ENCODE data around the gene STK40.

The STK40 gene

GRCh38 chr1:36369061-36369861 lies 16.5 kb downstream of the STK40 start:
- DNase-seq: peak; percentile 31

- DNase-seq: no peak
These were observed 17.9 kb downstream of the STK40 start for GRCh38 chr1:36367798-36368197.

- no peak for DNase-seq
These were observed 18.7 kb downstream of the STK40 start for GRCh38 chr1:36367066-36367465.

GRCh38 chr1:36366091-36366661 lies 19.5 kb downstream of the STK40 start:
- DNase-seq: no peak

GRCh38 chr1:36365381-36365780 lies 20.3 kb downstream of the STK40 start:
- DNase-seq: no peak

- no peak for DNase-seq
These were observed 25.7 kb downstream of the STK40 start for GRCh38 chr1:36359911-36360550.

- DNase-seq: no peak
These were observed 26.3 kb downstream of the STK40 start for GRCh38 chr1:36359383-36359782.

GRCh38 chr1:36358514-36359084 lies 27.1 kb downstream of the STK40 start:
- DNase-seq: no peak

- DNase-seq: no peak
These were observed 29.9 kb downstream of the STK40 start for GRCh38 chr1:36355811-36356210.

- DNase-seq: no peak
These were observed 31.2 kb downstream of the STK40 start for GRCh38 chr1:36354486-36354885.

GRCh38 chr1:36352910-36353878 lies 32.5 kb downstream of the STK40 start:
- no peak for DNase-seq

GRCh38 chr1:36352125-36352909 lies 33.4 kb downstream of the STK40 start:
- DNase-seq: no peak

- no peak for DNase-seq
These were observed 34.3 kb downstream of the STK40 start for GRCh38 chr1:36351227-36351977.

GRCh38 chr1:36350659-36351226 lies 35.0 kb downstream of the STK40 start:
- peak; percentile 17 for DNase-seq

GRCh38 chr1:36349839-36350238 lies 35.9 kb downstream of the STK40 start:
- no peak for DNase-seq

- DNase-seq: no peak
These were observed 36.5 kb downstream of the STK40 start for GRCh38 chr1:36349241-36349671.

- DNase-seq: no peak
These were observed 38.9 kb downstream of the STK40 start for GRCh38 chr1:36346741-36347370.

GRCh38 chr1:36345353-36345752 lies 40.4 kb downstream of the STK40 start:
- DNase-seq: no peak

GRCh38 chr1:36344395-36344680 lies 41.4 kb downstream of the STK40 start:
- no peak for DNase-seq

- DNase-seq: no peak
These were observed 41.9 kb downstream of the STK40 start for GRCh38 chr1:36343651-36344394.

Data from GDM1 (cell line).